HepG2 (cell line): ENCODE measurements around the gene PYY. TPM values are rescaled to one million over a fixed set of nuclear protein-coding genes. Genes with fewer than 3 reads are reported as not detected.

ENCODE experiments used
- ATAC-seq: fragments of 200-7000 bp; cut with Tn5 transposase; 3 replicates; pipeline ENCODE4 v1.9.1; 2020; ENCODE audit warnings: mild to moderate bottlenecking, moderate library complexity
- BruUV-seq: library from RNA; stranded (reverse); fragments of 400-500 nt; replicated peaks from 2 replicates; lab custom pipeline; 2021; lab: Mats Ljungman, UMichigan
- CTCF ChIA-PET: fragments of 300-600 bp; formaldehyde crosslinking; extraction: SDS; loops from one replicate; lab custom pipeline; 2021; ENCODE audit warnings: low total read pairs, inconsistent platforms, low intra/inter-chr PET ratio; lab: Yijun Ruan, JAX
- POLR2A ChIA-PET: fragments of 350-600 bp; sonication (Branson Sonifier 250); formaldehyde crosslinking; loops from one replicate; lab custom pipeline; 2020; ENCODE audit warnings: antibody characterized with exemption, inconsistent platforms; lab: Yijun Ruan, JAX
- DNase-seq: peaks from one replicate; pipeline ENCODE4 v3.0.0-alpha.2; 2015; ENCODE audit warnings: low spot score
- FAIRE-seq: peaks from 3 replicates; lab custom pipeline; 2011; peaks lifted over from hg19 to GRCh38; lab: Jason Lieb, UNC
- H2AFZ ChIP-seq: one replicate; pipeline ENCODE4 v1.6.1; 2011; ENCODE audit warnings: low read length, inconsistent platforms
- H3K27ac ChIP-seq: fragments of 300-600 bp; 3 replicates; pipeline ENCODE4 v1.8.0; 2011; ENCODE audit warnings: mixed run types, mild to moderate bottlenecking, mixed read lengths, low read length, inconsistent platforms; ENCODE audit not compliant: insufficient read depth; ENCODE audit errors: extremely low read length
- H3K27me3 ChIP-seq, 2 experiments: fragments of 200-600 bp in 1 of 2; 2 replicates in 1 of 2; 3 replicates in 1 of 2; pipeline versions ENCODE4 v1.6.0 to v1.8.0; 2011; ENCODE audit warnings: low read length in 2 of 2, mild to moderate bottlenecking in 2 of 2, moderate library complexity in 2 of 2, inconsistent platforms in 1 of 2; ENCODE audit not compliant: insufficient read depth in 2 of 2, control insufficient read depth in 1 of 2
- H3K36me3 ChIP-seq, 2 experiments: fragments of 200-600 bp in 1 of 2; replicated peaks in 1 of 2; 2 replicates in 1 of 2; 3 replicates in 1 of 2; pipeline versions ENCODE4 v1.5.1 to v1.8.0; 2011; ENCODE audit warnings: low read length in 2 of 2, inconsistent platforms in 1 of 2; ENCODE audit not compliant: insufficient read depth in 2 of 2, control insufficient read depth in 1 of 2
- H3K4me1 ChIP-seq: 2 replicates; pipeline ENCODE4 v1.5.1; 2012; ENCODE audit warnings: low read length, inconsistent platforms; ENCODE audit not compliant: insufficient read depth
- H3K4me2 ChIP-seq: 2 replicates; pipeline ENCODE4 v1.6.0; 2011; ENCODE audit warnings: low read depth, low read length, inconsistent platforms
- H3K4me3 ChIP-seq, 3 experiments: fragments of 200-600 bp in 1 of 3; sonication (generic), shearing (Covaris generic) in 1 of 3; replicated peaks in 1 of 3; 2 replicates each; pipeline ENCODE4 v1.5.1; 2011 to 2016; ENCODE audit warnings: low read length in 3 of 3, inconsistent platforms in 2 of 3, low read depth in 2 of 3, mild to moderate bottlenecking in 2 of 3, control low read depth in 1 of 3, mixed read lengths in 1 of 3; ENCODE audit not compliant: insufficient read depth in 1 of 3
- H3K79me2 ChIP-seq: one replicate; pipeline ENCODE4 v1.6.1; 2011; ENCODE audit warnings: low read length, inconsistent platforms; ENCODE audit not compliant: insufficient read depth
- H3K9ac ChIP-seq: 2 replicates; pipeline ENCODE4 v1.6.0; 2011; ENCODE audit warnings: mild to moderate bottlenecking, low read depth, low read length, inconsistent platforms; ENCODE audit not compliant: insufficient read depth
- H3K9me3 ChIP-seq: 2 replicates; pipeline ENCODE4 v1.5.1; 2012; ENCODE audit warnings: mild to moderate bottlenecking, low read length
- H4K20me1 ChIP-seq: 2 replicates; pipeline ENCODE4 v1.6.0; 2011; ENCODE audit warnings: inconsistent platforms, mild to moderate bottlenecking, low read length, moderate library complexity; ENCODE audit not compliant: insufficient read depth
- DR1 ChIP-seq: sonication (generic); formaldehyde crosslinking; IDR thresholded peaks from 2 replicates; pipeline ENCODE4 v1.8.0; 2021; ENCODE audit warnings: mild to moderate bottlenecking, missing genetic modification reagents, inconsistent platforms
- MXD1 ChIP-seq: sonication (generic); formaldehyde crosslinking; IDR thresholded peaks from 2 replicates; pipeline ENCODE4 v1.4.0; 2020; ENCODE audit warnings: mild to moderate bottlenecking, missing genetic modification reagents
- PREB ChIP-seq: sonication (generic); formaldehyde crosslinking; IDR thresholded peaks from 2 replicates; pipeline ENCODE4 v1.4.0; 2020; ENCODE audit warnings: missing genetic modification reagents
- TRAFD1 ChIP-seq: sonication (generic); formaldehyde crosslinking; IDR thresholded peaks from 2 replicates; pipeline ENCODE4 v1.5.1; 2020; ENCODE audit warnings: missing genetic modification reagents, mild to moderate bottlenecking, borderline replicate concordance
- ZNF251 ChIP-seq: sonication (generic); formaldehyde crosslinking; IDR thresholded peaks from 2 replicates; pipeline ENCODE4 v1.9.0; 2021; ENCODE audit warnings: mild to moderate bottlenecking, missing genetic modification reagents
- ZNF577 ChIP-seq: sonication (generic); formaldehyde crosslinking; IDR thresholded peaks from 2 replicates; pipeline ENCODE4 v1.4.0; 2020; ENCODE audit warnings: mild to moderate bottlenecking, low read depth, missing genetic modification reagents, borderline replicate concordance
- ZNF609 ChIP-seq: sonication (generic); formaldehyde crosslinking; IDR thresholded peaks from 2 replicates; pipeline ENCODE4 v1.4.0; 2020; ENCODE audit warnings: mild to moderate bottlenecking, missing genetic modification reagents, borderline replicate concordance
- ZNF616 ChIP-seq: sonication (generic); formaldehyde crosslinking; IDR thresholded peaks from 2 replicates; pipeline ENCODE4 v1.5.0; 2020; ENCODE audit warnings: low read depth, mild to moderate bottlenecking, missing genetic modification reagents
- ZSCAN30 ChIP-seq: sonication (generic); formaldehyde crosslinking; IDR thresholded peaks from 2 replicates; pipeline ENCODE4 v1.5.0; 2020; ENCODE audit warnings: mild to moderate bottlenecking, missing genetic modification reagents
- WGBS: methylation state at CpG from one replicate; pipeline ENCODE4 v1.1.6; 2017; ENCODE audit warnings: low lambda C conversion rate; 5-methylcytosine and 5-hydroxymethylcytosine counted together
- in situ Hi-C: cut with HindIII; loops from 2 replicates; pipeline ENCODE4 v1.10.0; 2017; ENCODE audit warnings: low pct_unique_long_range_greater_than_20kb; ENCODE audit not compliant: extremely low pct_ligation_motif_present
- intact Hi-C: fragments of 100-400 bp; cut with micrococcal nuclease; formaldehyde crosslinking; loops from one replicate; pipeline ENCODE4 v1.10.0; 2022; ENCODE audit not compliant: unreplicated experiment
- polyA plus RNA-seq, 8 experiments: library from polyadenylated mRNA; depleted of rRNA in 3 of 8; stranded (reverse) in 7 of 8; unstranded in 1 of 8; fragments of >200 nt; fragmentation: Illumina TruSeq in 4 of 8; extraction: Trizol in 4 of 8; gene quantifications; 2 replicates each; pipeline versions ENCODE4 v1.2.1 to v1.2.3, GENCODE V29; 2011 to 2016; ENCODE audit warnings: low read depth in 4 of 8, missing spikeins in 1 of 8, mixed read lengths in 1 of 8; ENCODE audit not compliant: insufficient read depth in 1 of 8
- total RNA-seq, 5 experiments: library from RNA; depleted of rRNA; stranded (reverse); fragments of >200 nt; fragmentation: Illumina TruSeq; extraction: Trizol; gene quantifications; 2 replicates each; pipeline ENCODE4 v1.2.3, GENCODE V29; 2016; ENCODE audit warnings: low read depth in 1 of 5
- TF ChIP-seq, protein P1 (sequence below): sonication (generic); formaldehyde crosslinking; IDR thresholded peaks from 2 replicates; pipeline ENCODE4 v1.4.0; 2020; ENCODE audit warnings: missing genetic modification reagents

The PYY gene
- total and polyA plus RNA-seq, 2 of the 13 experiments (the other 11 are each of a cell fraction or from before 2014, with no cell fraction given) = 0.25 TPM; not detected in 1

- no peak overlapping the region for H3K4me3 ChIP-seq
- no peak for ATAC-seq
- no peak for DNase-seq
- ChIA-PET POLR2A (interaction anchor here (1.4 kb wide), 1 partner anchor 62 kb away, joined by 3 read pairs; no protein-coding TSS in a partner anchor), CTCF (interaction anchor here (1.2 to 7.7 kb wide), 2 partner anchors 55 to 102 kb away, joined by 7 to 128 read pairs; no protein-coding TSS in a partner anchor)
- in situ Hi-C loops (loop anchor here (5.0 to 10.0 kb wide), 3 partner anchors 52 to 232 kb away; partner anchors contain the start of gene ASB16), intact Hi-C loops (loop anchor here (1.0 kb wide), 1 partner anchor 101 kb away; no protein-coding TSS in a partner anchor)
- no peaks in the 10 kb centered on the region for H3K36me3 ChIP-seq
- H3K4me1 ChIP-seq = peaks cover 5% of the 10 kb centered on the region
- H3K4me2 ChIP-seq = no peak overlapping the region
- no peak overlapping the region for H2AFZ ChIP-seq
- WGBS = 67% methylated on average over 5 of the region's 5 CpGs
- BruUV-seq = no TSS peak
- H3K27ac ChIP-seq = no peak overlapping the region
- TF ChIP-seq TRAFD1 (CRISPR knock-in tag) (no peak), ZSCAN30 (CRISPR knock-in tag) (no peak), MXD1 (no peak), ZNF616 (CRISPR knock-in tag) (no peak), ZNF609 (CRISPR knock-in tag) (no peak), ZNF577 (CRISPR knock-in tag) (no peak), PREB (CRISPR knock-in tag) (no peak), ZNF251 (no peak), DR1 (CRISPR knock-in tag) (no peak)
- TF ChIP-seq, protein P1, sequence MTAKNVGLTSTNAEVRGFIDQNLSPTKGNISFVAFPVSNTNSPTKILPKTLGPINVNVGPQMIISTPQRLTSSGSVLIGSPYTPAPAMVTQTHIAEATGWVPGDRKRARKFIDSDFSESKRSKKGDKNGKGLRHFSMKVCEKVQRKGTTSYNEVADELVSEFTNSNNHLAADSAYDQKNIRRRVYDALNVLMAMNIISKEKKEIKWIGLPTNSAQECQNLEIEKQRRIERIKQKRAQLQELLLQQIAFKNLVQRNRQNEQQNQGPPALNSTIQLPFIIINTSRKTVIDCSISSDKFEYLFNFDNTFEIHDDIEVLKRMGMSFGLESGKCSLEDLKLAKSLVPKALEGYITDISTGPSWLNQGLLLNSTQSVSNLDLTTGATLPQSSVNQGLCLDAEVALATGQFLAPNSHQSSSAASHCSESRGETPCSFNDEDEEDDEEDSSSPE (CRISPR knock-in tag) = no peak
- H3K27me3 ChIP-seq = peaks cover 18 to 77% of the 10 kb centered on the region in 2 experiments
- no peaks in the 10 kb centered on the region for H3K79me2 ChIP-seq
- H4K20me1 ChIP-seq = no peaks in the 10 kb centered on the region
- no peaks in the 10 kb centered on the region for H3K9me3 ChIP-seq
- no peak for FAIRE-seq
- H3K9ac ChIP-seq = no peak overlapping the region
Measured at GRCh38 chr17:43939886-43940285, 13.9 kb downstream of the PYY start.
